ENCODE results near the gene CLN5.

GRCh38 chr13:77002590-77003190, 10.8 kb downstream of the CLN5 start:
- TF ChIP-seq CTCF (IDR thresholded peaks at IDR 0.05), result peak in 1 of 3 experiments; percentile 21
- no peak for TF ChIP-seq POLR2A (IDR thresholded peaks at IDR 0.05)

All from vagina (tissue), 2 donors.